HG03457 (cell line): ENCODE measurements around the gene ALOXE3.

Experiments used
- ATAC-seq: cut with Tn5 transposase; IDR thresholded peaks from one replicate; pipeline ENCODE4 v1.9.1; 2021; ENCODE audit warnings: moderate number of reproducible peaks; ENCODE audit not compliant: unreplicated experiment

Gene ALOXE3

GRCh38 chr17:8117980-8118768, at the start of gene ALOXE3:
TSS of gene ALOXE3 (minus strand) at chr17:8118514. CDS start at chr17:8117990, 524 bp downstream.
- ATAC-seq: no peak

DNA sequence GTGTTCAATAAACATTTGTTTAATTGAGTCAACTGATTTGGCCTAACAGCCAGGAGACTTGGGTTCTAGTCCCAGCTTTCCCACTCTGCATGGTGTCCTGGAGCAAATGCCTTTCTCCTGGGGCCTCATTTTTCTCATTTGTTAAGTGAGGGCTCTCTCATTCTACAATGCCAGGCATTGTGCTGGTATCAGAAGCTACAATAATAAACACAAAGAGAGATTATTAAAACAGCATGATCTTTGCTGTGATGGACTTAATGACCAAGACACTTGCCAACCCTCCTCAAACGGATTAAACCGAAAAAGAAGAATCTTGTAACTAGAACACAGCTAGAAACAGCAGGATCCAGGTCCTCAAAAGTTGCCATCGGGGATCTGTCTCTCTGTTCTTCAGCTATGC, 49.2 kb upstream of the ALOXE3 start:
- no peak for ATAC-seq

- ATAC-seq: no peak
Observed at GRCh38 chr17:8166731-8167130, 48.4 kb upstream of the ALOXE3 start.

GRCh38 chr17:8164815-8165131, 46.5 kb upstream of the ALOXE3 start:
- ATAC-seq: no peak

DNA sequence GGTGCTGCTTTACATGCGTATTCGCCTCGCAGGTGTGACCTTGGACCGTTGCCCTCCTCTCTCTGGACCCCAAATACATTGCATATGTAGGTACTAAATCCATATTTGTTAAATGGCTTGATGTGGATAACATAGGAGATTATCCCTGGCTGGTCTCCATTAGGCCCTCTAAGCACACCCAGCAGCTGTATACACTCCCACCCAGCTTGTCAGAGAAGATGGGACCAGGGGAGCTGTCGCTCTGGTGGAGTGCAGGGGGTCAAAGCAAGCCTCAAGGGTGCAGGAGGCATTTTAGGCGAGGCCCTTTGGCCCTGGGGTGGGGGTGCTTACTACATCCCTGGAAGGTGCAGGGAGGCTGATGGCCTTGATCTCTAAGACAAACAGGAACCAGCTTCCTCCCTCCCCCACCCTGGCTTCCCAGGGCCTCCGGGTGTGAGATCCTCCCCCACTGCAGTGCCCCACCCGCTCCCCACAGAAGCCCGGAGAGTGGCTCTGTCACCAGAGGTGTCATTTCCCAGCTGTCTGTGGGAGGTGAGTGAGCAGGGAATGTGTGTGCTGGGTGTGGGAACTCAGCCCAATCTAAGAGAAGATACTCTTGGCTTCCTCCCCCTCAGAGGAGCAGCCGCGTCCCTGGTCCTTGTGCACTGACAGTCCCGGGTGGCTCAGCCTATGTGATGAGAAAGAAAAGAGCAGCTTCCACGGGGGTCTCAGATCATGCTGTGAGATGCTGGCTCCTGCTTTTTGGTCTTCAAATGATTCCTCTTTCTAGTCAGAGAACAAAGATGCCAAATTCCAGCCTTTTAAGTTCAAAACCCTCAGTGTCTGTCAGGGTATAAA, 45.9 kb upstream of the ALOXE3 start:
- ATAC-seq: no peak

DNA sequence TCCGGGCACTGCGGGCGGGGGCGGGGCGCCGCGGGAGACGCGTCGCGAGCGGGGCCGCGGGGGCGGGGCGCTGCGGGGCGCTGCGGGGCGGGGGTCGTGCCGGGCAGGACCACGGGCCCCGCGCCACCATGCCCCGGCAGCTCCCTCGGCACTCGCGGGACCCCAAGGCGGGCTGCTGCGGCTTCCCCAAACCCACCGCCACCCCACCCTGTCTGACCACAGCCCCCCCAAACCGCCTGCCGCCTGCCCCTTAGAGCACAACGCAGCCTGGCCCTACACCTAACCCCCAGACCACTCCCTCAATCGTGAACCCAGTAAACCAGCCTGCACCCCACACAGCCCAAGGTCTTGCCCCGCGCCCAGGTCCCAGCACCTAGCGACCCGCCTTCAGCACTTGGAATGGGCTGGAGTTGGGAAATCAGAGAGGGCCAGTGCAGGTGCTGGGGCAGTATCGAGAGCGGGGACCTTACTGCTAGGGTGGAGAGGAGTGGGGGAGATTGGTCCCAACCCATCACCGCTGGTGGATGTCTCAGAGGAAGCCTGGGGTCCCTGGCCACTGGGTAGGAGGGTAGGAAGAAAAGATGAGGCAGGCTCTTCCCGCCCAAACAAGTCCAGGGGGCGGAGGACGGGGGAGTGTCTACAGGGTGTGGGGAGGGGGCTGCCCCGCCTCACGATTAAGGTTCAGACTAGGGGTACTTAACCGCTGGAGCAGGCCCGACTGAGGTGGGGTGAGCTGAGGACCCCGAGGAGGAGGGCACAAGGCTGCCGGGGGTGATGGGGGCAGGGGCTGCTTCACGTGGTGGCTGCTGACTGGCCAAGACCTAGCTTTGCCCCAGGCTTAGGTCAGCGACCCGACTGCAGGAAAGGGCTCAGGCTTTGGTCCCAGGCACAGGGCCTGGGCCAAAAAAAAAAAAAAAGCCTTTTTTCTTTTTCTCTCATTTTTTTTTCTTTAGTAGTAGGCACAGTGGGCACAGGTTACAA, 45.0 kb upstream of the ALOXE3 start:
- ATAC-seq: no peak

DNA sequence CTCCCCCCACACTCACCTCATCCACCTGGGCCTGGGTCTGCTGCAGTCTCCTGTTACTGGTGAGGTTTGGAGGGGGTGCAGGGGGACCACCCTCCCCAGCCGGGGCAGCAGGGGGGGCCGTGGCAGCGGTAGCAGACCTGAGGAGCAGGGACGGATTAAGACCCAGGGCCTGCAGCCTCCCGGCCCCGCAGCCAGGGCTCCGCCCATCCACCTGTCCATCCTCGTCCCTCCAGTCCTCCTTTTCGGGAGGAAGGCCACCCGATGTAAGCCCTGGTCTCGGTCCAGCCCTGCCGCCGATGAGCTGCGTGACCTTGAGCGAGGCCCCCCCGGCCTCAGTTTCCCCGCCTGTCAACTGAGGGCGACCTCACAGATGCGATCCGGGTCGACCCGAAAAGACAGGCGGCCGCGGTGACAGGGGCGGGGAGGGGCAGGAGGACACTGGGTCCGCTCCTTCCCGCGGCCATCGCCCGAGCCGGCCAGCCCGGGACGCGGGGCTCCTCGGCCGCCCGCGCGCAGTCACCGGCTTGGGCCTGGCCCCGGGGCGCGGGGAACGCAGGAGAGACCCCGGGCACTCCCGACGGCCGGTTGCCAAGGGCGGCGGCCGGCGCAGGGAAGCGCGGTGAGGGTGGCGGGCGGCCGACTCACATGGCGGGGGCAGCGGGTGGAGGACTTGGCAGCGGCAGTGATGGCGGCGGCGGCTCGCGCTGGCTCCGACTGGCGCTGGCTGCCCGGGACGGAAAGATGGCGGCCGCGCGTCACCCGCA, 44.1 kb upstream of the ALOXE3 start, which contains the start of gene VAMP2:
TSS of gene VAMP2 (minus strand) at position 716 of the 764 bp plus-strand sequence. CDS start at position 647, 69 bp downstream.
- no peak for ATAC-seq

DNA sequence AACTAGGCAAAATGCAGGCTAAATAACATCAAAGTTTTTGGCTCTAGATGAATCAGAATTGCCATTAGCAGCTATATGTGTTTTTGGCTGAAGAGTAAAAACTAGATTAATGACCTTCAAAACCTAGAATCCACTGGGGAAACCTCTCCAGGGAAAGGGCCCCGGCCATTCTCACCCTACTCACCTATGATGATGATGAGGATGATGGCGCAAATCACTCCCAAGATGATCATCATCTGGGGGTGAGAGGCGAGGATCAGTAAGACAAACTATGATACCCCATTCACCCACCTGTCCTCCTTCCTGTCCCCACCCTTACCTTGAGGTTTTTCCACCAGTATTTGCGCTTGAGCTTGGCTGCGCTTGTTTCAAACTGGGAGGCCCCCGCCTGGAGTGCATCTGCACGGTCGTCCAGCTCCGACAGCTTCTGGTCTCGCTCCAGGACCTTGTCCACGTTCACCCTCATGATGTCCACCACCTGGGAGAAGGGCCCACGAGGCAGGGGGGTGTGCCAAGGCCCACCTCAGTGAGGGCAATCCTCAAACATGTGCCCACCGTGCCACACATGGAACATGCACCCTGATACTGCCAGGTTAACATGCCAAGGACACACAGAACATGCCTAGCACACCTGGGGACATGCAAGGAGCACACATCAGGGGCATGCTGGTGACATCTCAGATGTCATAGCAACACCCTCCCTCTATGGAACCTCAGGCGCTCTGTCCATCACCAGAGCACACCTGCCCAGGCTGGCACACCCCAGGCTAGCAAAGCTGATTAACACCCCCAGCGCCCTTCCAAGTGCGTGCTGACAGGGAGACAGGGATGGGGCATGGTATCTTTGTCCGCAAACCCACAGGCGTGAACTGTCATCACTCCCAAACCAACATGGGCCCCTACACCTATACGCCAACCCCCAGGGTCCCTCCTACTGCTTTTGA, 43.2 kb upstream of the ALOXE3 start:
- no peak for ATAC-seq

- no peak for ATAC-seq
Observed at GRCh38 chr17:8160741-8161221, 42.5 kb upstream of the ALOXE3 start.

GRCh38 chr17:8160224-8160577, 41.9 kb upstream of the ALOXE3 start:
- no peak for ATAC-seq

DNA sequence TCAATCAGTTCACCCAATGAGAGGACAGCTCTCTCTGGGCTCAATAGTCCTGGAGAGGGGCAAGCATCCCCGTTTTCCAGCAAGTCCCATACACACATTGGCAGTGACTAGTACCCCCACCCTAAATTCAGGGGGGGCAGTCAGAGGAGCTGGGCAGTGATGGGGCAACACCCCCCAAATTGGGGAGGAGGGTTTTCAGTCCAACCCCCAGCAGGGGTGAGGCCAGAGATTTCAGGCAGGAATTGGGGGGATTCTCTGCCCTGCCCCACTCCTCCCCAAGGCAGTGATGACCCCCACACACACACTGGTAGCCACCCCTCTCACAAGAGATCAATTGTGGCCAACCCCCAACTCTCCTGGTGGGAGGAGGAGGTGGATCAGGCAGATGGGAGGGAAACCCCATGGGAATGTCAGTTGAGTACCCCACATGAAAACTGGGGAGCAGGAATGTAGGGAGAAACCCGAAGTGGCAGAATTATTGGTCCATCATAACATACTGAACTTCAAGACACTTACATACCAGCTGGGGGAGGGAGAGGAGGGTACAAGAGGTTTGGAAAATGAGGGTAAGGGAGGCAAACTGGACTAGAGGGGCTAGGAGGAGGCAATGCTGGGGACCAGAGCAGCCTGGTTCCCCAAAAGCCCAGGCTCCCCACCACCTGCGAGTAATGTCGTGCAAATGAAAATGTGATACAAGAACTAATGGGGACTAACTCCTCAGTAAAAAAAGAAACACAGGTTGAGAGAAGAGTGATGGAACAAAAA, 41.3 kb upstream of the ALOXE3 start:
- no peak for ATAC-seq

DNA sequence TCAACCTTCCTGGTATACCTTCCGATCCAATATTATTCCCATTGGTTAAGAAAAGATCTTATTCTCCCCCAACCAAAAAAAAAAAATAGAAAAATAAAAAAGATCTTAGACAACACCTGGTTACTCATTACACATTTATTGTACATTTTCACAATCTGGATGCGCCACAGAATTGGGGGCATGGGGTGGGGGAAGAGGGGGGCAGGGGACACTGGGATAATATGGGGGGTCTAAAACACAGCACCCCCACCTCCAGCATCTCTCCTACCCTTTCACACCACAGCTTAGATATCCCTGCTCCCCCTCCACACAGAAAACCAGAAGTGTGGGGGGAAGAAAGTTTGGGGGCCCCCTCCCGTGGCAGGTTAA, 40.7 kb upstream of the ALOXE3 start:
- no peak for ATAC-seq

DNA sequence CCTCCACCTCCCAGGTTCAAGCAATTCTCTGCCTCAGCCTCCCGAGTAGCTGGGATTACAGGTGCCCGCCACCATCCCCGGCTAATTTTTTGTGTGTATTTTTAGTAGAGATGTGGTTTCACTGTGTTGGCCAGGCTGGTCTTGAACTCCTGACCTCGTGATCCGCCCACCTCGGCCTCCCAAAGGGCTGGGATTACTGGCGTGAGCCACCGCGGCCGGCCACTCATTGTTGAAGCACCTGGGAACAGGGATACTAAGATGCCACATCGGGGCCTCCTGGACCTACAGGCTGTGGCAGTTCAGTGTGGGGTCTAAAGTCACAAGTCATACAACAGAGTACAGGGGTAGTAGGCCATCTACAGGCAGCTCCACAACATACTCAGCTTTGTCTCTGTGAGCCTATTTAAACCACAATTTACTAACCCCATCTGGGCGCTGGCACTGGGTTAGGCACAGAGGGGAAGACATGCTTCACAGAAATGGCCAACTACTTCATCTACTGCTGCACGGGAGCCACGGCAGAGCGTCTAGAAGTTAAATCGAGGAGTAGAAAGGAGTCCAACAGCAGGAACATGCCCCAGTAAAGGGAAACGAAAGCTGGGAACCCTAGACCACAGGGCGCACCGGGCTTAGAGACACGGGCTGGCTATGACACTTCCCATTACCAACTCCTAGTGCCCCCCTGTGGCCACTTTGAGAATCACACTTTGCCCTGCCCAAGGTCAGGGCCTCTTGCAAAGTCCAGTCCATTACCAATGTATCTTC, 40.1 kb upstream of the ALOXE3 start:
- ATAC-seq: no peak

DNA sequence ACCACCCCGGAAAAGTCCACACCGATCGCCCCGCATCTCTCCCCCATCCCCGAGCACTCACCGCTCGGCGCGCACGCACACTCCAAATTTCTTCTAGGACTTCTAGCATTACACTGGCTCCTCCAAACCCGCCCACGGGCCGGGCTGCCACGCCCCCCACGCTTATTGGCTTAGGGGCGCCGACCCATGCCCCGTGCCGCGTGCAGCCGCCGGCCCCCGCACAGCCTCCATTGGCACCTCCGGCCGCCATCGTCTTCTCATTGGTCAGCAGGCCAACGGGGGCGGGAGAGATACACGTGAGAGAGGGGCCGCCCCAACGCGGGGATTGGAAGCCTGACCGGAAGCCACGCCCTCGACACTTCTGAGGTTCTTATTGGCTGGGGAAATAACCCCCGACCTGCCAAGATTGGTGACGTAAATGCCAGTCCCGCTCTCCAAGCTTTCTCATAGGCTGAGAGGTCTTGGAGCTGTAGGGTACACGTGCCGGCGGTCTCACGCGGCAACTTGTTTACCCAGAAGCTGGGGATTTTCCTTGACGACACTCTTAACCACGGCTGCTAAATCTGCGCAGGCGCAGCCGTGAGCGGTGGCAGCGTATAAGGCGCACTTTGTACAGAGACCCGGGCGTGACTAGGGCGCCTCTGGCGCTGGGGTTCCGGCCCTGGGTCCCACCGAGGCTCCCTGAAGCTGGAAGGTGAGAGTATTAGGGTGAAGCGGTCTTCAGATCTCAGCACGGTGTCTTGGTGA, 38.1 kb upstream of the ALOXE3 start:
- ATAC-seq: peak; percentile 74

GRCh38 chr17:8155996-8156245, 37.6 kb upstream of the ALOXE3 start:
- ATAC-seq: no peak

- no peak for ATAC-seq
Observed at GRCh38 chr17:8155231-8155995, 37.1 kb upstream of the ALOXE3 start.
